HepG2 (cell line): ENCODE results near the gene EIF4G1. TPM values are rescaled to one million over a fixed set of nuclear protein-coding genes. Genes with fewer than 3 reads are reported as not detected.

Experiments used
- ATM ChIP-seq: fragments of 450-650 bp; IDR thresholded peaks from 2 replicates; pipeline ENCODE4 v1.7.1; 2017; ENCODE audit warnings: mild to moderate bottlenecking, borderline replicate concordance
- CCAR2 ChIP-seq: fragments of 200-400 bp; formaldehyde crosslinking; optimal IDR thresholded peaks from 2 replicates; pipeline ENCODE3; 2018; ENCODE audit warnings: low read depth, mild to moderate bottlenecking, low read length, moderate library complexity
- ETV6 ChIP-seq: sonication (generic); formaldehyde crosslinking; conservative IDR thresholded peaks from 2 replicates; pipeline ENCODE4 v1.4.0; 2020; ENCODE audit warnings: missing genetic modification reagents
- GZF1 ChIP-seq: sonication (generic); formaldehyde crosslinking; IDR thresholded peaks from 2 replicates; pipeline ENCODE4 v1.5.1; 2020; ENCODE audit warnings: mild to moderate bottlenecking, missing genetic modification reagents
- HNRNPH1 ChIP-seq: fragments of 200-400 bp; formaldehyde crosslinking; optimal IDR thresholded peaks from 2 replicates; pipeline ENCODE3; 2017; ENCODE audit warnings: mild to moderate bottlenecking, low read depth, low read length
- KDM2A ChIP-seq: sonication (generic); formaldehyde crosslinking; IDR thresholded peaks from 2 replicates; pipeline ENCODE4 v1.4.0; 2020; ENCODE audit warnings: low read depth, missing genetic modification reagents, borderline replicate concordance
- MATR3 ChIP-seq: sonication (generic); formaldehyde crosslinking; IDR thresholded peaks from 2 replicates; pipeline ENCODE4 v1.4.0; 2020; ENCODE audit warnings: missing genetic modification reagents
- MEF2D ChIP-seq: sonication (generic); formaldehyde crosslinking; IDR thresholded peaks from 2 replicates; pipeline ENCODE4 v1.5.1; 2020; ENCODE audit warnings: mild to moderate bottlenecking, missing genetic modification reagents
- NCOA5 ChIP-seq: sonication (generic); formaldehyde crosslinking; IDR thresholded peaks from 2 replicates; pipeline ENCODE4 v1.4.0; 2020; ENCODE audit warnings: missing genetic modification reagents
- NFAT5 ChIP-seq: sonication (generic); formaldehyde crosslinking; IDR thresholded peaks from 2 replicates; pipeline ENCODE4 v1.4.0; 2020; ENCODE audit warnings: missing genetic modification reagents
- PRDM4 ChIP-seq: sonication (generic); formaldehyde crosslinking; IDR thresholded peaks from 2 replicates; pipeline ENCODE4 v1.9.0; 2021; ENCODE audit warnings: missing genetic modification reagents, borderline replicate concordance
- SIX1 ChIP-seq: sonication (generic); formaldehyde crosslinking; IDR thresholded peaks from 2 replicates; pipeline ENCODE4 v1.4.0; 2020; ENCODE audit warnings: missing genetic modification reagents, borderline replicate concordance
- SIX4 ChIP-seq: sonication (generic); formaldehyde crosslinking; IDR thresholded peaks from 2 replicates; pipeline ENCODE4 v1.4.0; 2020; ENCODE audit warnings: missing genetic modification reagents
- SRSF1 ChIP-seq: fragments of 200-400 bp; formaldehyde crosslinking; optimal IDR thresholded peaks from 2 replicates; pipeline ENCODE3; 2017; ENCODE audit warnings: mild to moderate bottlenecking, low read depth, low read length, moderate library complexity
- ZFAT ChIP-seq: sonication (generic); formaldehyde crosslinking; conservative IDR thresholded peaks from 2 replicates; pipeline ENCODE4 v1.8.1; 2023; ENCODE audit warnings: missing genetic modification reagents, inconsistent platforms
- ZFP62 ChIP-seq: sonication (generic); formaldehyde crosslinking; IDR thresholded peaks from 2 replicates; pipeline ENCODE4 v1.4.0; 2020; ENCODE audit warnings: missing genetic modification reagents
- ZFP90 ChIP-seq: sonication (generic); formaldehyde crosslinking; IDR thresholded peaks from 2 replicates; pipeline ENCODE4 v1.8.0; 2022; ENCODE audit warnings: missing genetic modification reagents, mild to moderate bottlenecking, inconsistent platforms, borderline replicate concordance
- ZFP91 ChIP-seq: sonication (generic); formaldehyde crosslinking; IDR thresholded peaks from 2 replicates; pipeline ENCODE4 v1.9.0; 2022; ENCODE audit warnings: missing genetic modification reagents, mild to moderate bottlenecking, borderline replicate concordance
- ZNF121 ChIP-seq: sonication (generic); formaldehyde crosslinking; IDR thresholded peaks from 2 replicates; pipeline ENCODE4 v1.5.0; 2020; ENCODE audit warnings: mild to moderate bottlenecking, missing genetic modification reagents
- ZNF225 ChIP-seq: sonication (generic); formaldehyde crosslinking; IDR thresholded peaks from 2 replicates; pipeline ENCODE4 v1.4.0; 2020; ENCODE audit warnings: mild to moderate bottlenecking, missing genetic modification reagents
- ZNF446 ChIP-seq: sonication (generic); formaldehyde crosslinking; IDR thresholded peaks from 2 replicates; pipeline ENCODE4 v1.5.0; 2020; ENCODE audit warnings: mild to moderate bottlenecking, missing genetic modification reagents
- ZSCAN12 ChIP-seq: sonication (generic); formaldehyde crosslinking; IDR thresholded peaks from 2 replicates; pipeline ENCODE4 v1.9.0; 2021; ENCODE audit warnings: mild to moderate bottlenecking, missing genetic modification reagents
- ZSCAN22 ChIP-seq: sonication (generic); formaldehyde crosslinking; IDR thresholded peaks from 2 replicates; pipeline ENCODE4 v1.4.0; 2020; ENCODE audit warnings: mild to moderate bottlenecking, missing genetic modification reagents
- polyA plus RNA-seq, 8 experiments: library from polyadenylated mRNA; depleted of rRNA in 3 of 8; stranded (reverse) in 7 of 8; unstranded in 1 of 8; fragments of >200 nt; fragmentation: Illumina TruSeq in 4 of 8; extraction: Trizol in 4 of 8; gene quantifications; 2 replicates each; pipeline versions ENCODE4 v1.2.1 to v1.2.3, GENCODE V29; 2011 to 2016; ENCODE audit warnings: low read depth in 4 of 8, missing spikeins in 1 of 8, mixed read lengths in 1 of 8; ENCODE audit not compliant: insufficient read depth in 1 of 8
- total RNA-seq, 5 experiments: library from RNA; depleted of rRNA; stranded (reverse); fragments of >200 nt; fragmentation: Illumina TruSeq; extraction: Trizol; gene quantifications; 2 replicates each; pipeline ENCODE4 v1.2.3, GENCODE V29; 2016; ENCODE audit warnings: low read depth in 1 of 5

EIF4G1 gene
- total and polyA plus RNA-seq, 2 of the 13 experiments (the other 11 are each of a cell fraction or from before 2014, with no cell fraction given), result 208 to 213 TPM

GRCh38 chr3:184314363-184314699 is at the start of gene EIF4G1 (continued):
- no peak for TF ChIP-seq ZFP91 (CRISPR knock-in tag)
- TF ChIP-seq ZNF225 (CRISPR knock-in tag), result no peak
- no peak for TF ChIP-seq ZNF121 (CRISPR knock-in tag)
- no peak for TF ChIP-seq ZSCAN12 (CRISPR knock-in tag)
- TF ChIP-seq ETV6 (CRISPR knock-in tag), result no peak; the same call in 1 of the 2 replicates
- TF ChIP-seq PRDM4 (CRISPR knock-in tag), result no peak
- TF ChIP-seq ATM, result no peak
- no peak for TF ChIP-seq SIX1
- no peak for TF ChIP-seq SRSF1
- TF ChIP-seq KDM2A, result no peak
- no peak for TF ChIP-seq GZF1
- TF ChIP-seq NCOA5 (CRISPR knock-in tag), result no peak
- no peak for TF ChIP-seq ZFAT (CRISPR knock-in tag)
- no peak for TF ChIP-seq HNRNPH1
- no peak for TF ChIP-seq CCAR2
- no peak for TF ChIP-seq ZFP90 (CRISPR knock-in tag)
- TF ChIP-seq MATR3 (CRISPR knock-in tag), result no peak
- no peak for TF ChIP-seq ZSCAN22 (CRISPR knock-in tag)
- TF ChIP-seq ZFP62 (CRISPR knock-in tag), result no peak
- TF ChIP-seq MEF2D (CRISPR knock-in tag), result no peak
- TF ChIP-seq ZNF446 (CRISPR knock-in tag), result no peak
- no peak for TF ChIP-seq NFAT5 (CRISPR knock-in tag)
- TF ChIP-seq SIX4, result no peak
